ENCODE results near the gene DEF6.
A peak's percentile ranks its signal among the peaks of the same experiment; 100 is the strongest.
"Not testable (repeated sequence)": the region's sequence is repeated elsewhere in the genome, so short reads cannot be mapped to it uniquely, and the experiment has no call there.

The DEF6 gene

DNA sequence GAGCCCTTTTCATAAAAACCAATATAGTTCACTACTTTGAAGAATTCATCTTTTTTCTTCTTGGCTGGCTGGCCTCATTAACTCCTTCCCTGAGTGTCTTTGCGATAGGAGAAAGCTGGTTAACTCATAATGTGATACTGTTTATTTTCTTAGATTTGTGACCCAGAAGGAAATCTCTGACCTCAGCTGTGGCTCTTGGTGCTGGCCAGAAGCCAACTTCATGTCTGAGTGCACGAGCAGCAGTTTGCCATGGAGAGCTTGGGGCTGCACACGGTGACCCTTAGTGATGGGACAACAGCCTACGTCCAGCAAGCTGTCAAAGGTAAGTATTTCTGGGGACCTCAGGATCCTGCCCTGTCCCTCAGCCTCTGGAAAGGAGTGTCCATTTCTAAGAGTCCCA is 16.7 kb upstream of the DEF6 start:
- no peak for DNase-seq

DNA sequence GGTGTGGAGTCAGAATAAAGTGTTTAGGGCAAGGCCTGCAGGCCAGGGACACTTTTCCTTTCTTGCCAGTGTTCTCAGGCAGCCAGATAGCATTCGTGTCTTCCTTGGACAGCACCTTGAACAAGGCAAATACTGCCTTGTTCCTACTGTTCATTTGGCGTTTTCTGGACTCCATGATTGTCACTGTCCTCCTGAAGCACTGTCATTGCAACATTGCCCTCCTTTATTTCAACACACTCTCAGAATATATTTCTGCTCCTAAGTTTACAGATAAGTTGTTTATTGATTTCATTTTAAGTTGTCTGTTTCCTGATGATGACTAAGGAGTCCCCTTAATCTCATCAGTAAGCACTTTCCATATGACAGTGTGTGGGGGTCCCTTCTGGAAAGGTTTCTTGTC is 15.1 kb upstream of the DEF6 start:
- no peak for DNase-seq

- no peak for DNase-seq
Measured at GRCh38 chr6:35283361-35283760, 14.3 kb upstream of the DEF6 start.

GRCh38 chr6:35287671-35288396 is 9.8 kb upstream of the DEF6 start:
- no peak for DNase-seq

- DNase-seq, result no peak
Measured at GRCh38 chr6:35288834-35289233, 8.8 kb upstream of the DEF6 start.

- DNase-seq, result no peak
Measured at GRCh38 chr6:35291491-35291890, 6.1 kb upstream of the DEF6 start.

DNA sequence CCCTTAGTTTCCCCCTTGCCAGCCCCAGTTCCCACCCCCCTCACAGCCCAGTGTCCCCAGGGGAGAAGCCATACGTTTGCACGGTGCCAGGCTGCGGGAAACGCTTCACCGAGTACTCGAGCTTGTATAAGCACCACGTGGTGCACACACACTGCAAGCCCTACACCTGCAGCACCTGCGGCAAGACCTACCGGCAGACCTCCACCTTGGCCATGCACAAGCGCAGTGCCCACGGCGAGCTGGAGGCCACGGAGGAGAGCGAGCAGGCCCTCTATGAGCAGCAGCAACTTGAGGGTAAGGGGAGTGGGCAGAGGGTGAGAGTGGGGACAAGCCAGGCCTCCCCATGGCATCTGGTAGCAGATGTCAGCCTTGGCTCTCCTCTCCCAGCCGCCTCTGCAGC is 5.1 kb upstream of the DEF6 start:
- no peak for DNase-seq

DNA sequence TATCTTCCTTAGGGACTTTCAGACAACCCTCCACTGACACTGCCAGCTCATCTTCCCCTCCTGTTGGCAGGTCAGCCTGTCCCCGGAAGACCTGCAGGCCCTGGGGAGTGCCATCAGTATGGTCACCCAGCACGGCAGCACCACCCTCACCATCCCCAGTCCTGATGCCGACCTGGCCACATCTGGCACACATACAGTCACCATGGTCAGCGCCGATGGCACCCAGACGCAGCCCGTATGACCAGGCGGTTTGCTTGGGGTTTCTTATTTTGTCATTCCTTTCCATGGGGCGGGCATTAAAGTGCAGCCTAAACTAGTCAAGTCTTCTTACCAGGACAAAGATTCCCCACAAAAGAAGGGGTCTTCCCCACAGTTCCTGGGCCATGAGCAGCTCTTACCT is 3.9 kb upstream of the DEF6 start:
- no peak for DNase-seq

DNA sequence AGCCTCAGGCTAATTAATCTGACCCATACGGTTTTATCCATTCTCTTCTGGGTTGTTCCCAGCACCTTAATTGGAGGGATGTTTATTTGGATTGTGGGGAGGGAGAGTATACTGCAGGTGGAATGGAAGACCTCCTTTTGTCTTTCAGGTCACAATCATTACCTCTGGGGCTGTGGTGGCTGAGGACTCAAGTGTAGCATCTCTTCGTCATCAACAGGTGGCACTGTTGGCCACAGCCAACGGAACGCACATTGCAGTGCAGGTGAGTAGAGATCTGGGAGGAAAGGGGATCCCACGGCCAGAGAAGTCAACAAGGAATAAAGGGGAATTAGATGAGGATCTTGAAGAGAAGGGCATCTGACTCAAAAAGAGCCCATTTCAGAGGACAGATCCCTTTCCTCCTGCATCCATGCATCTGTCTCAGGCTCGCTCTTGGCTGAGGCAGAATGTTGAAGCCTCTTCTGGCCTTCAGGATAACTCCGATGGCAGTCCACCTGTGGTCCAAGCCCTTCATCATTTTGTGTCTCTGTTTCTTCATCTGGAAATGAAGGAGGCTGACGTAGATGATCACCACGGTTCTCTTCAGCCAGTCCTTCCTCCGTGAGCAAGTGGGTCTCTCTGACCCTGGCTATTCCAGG is 3.2 kb upstream of the DEF6 start:
- DNase-seq, result peak; percentile 53

GRCh38 chr6:35295036-35295435 is 2.6 kb upstream of the DEF6 start:
- no peak for DNase-seq

DNA sequence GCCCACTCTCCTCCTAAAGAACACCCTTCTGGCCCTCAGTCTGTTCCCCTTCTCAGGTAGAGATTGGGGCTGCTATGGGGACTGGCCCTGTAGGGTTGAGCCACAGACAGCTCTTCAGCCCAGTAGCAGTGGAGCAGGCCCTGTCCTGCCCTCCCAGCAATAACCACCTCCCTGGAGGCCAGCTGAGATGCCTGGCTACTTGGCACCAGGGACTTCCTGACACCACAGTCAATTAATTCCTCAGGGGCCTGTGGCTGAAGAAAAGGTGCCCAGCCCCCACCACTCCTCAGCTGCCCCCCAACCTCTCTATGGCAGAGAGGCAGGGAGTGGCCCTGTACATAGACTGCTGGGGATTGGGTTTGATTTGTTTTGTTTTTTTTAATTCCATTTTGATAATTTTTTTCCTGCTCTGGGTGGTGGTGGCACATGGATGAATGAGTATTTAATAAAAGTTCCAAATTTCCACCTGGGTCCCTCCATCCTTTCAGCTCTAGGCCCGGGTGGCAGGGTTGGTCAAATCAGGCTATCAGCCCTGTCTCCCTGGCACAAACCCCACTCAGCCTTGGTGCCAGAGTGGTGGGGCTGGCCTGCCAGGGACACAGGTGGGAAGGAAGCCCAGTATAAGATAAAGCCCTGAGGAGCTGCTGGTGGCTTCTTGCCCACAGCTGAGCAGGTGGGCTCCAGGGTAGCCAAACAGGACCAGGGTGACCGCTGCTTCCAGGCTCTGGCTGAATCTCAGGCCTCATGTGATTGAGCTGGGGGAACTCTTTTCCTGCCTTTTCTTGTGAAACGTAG is 1.9 kb upstream of the DEF6 start:
- DNase-seq, result no peak

DNA sequence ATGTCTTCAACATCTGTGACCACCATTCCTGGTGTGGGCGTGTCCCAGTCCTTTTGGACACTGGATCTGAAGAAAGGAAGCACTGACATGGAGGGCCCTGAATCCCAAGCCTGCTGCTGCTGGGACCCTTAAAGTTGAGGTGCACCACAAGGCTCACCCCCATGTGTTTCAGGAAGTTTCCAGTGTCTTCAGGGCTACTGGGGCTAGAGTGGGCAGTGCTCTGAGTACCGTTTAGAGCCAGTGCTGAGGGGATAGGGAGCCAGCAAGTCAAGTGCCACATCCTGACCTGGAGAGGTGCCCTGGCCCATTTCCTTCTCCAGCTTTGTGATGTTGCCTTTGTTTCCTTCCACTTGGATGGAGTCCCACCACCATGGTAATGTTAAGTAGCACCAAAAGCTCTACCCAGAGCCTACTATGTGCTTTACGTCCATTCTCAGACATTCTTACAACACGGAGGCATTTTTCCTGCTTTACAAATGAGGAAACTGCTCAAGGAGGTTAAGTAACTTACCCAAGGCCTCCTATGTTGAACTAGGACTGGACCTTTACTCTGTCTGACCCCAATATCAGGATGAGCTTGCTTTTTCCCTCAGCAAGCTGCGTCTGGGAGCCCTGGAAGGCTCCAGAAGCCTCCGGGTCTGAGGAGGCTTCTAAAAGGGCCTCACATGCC is 552 bp upstream of the DEF6 start:
- no peak for DNase-seq

DNA sequence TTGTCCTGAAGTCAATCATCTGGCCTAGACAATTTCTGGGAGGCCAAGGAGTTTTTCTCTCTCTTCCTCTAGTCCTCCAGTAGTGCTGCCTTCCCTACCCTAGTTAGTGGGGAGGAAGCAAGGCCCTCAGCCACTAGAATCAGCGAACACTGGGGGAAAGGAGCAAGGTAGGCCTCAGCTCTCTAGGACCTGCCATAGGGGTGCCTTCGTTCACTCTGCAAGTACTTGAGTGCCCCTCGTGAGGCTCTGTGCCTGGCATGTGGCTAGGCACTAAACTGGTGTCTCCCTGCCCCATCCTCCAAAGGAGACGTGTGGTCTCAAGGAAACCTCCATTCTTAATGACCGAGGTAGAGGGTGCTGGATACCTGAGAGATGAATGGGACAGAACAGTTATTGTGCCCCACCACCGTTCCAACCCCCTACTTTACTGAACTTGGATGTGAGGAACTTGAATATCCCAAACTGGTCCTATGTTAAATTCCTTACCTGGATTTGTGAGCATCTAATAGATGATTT is 1.1 kb downstream of the DEF6 start:
- DNase-seq, result no peak

GRCh38 chr6:35299674-35300073 is 2.1 kb downstream of the DEF6 start:
- DNase-seq, result no peak

GRCh38 chr6:35300848-35301247 is 3.2 kb downstream of the DEF6 start:
- DNase-seq, result peak; percentile 51

DNA sequence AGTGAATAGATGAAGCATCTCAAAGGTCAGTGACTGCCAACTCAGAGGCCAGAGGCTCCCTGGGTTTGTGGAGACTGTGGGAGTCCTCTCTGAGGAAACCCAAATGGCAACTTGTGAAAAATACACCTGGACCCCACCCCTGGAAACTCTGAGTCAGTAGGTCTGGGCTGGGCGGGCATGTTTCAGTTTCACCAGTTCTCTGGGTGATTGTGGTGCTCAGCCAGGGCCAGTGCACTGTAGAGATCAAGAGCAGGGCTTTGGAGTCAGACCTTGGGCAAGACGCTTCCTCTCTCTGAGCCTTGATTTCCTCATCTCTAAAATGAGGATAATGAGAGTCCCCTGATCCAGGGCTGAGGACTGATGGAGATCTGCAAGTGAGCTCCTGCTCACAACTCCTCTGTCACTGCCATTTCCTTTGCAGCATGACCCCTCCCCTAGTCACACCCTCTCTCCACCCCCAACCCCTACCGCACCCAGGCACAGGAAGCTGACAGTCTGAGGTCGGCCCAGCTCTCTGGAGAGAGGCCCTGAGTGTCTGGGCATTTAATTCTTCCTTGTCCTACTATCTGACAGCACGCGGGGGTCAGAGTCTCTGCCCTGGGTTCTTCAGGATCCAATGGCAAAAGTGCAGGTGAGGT is 5.1 kb downstream of the DEF6 start:
- DNase-seq, result peak; percentile 84

DNA sequence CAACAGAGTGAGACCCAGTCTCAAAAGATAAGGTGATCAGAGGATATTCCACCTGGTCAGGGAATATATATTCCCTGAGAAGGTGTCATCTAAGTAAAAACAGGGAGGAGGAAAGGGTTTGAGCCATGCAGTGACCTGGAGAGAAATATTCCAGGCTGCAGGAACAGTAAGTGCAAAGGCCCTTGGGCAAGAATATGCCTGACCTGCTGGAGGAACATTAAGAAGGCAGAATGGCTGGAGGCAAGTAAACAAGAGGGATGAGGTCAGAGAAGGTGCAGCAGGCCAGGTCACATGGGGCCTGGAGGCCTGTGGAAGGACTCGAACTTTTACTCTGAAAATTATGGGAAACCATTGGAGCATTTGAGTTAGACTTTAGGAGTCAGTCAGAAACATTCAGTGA is 6.7 kb downstream of the DEF6 start:
- DNase-seq, result no peak

- DNase-seq, result no peak
Measured at GRCh38 chr6:35305117-35305516, 7.5 kb downstream of the DEF6 start.

- DNase-seq, result not testable (repeated sequence)
Measured at GRCh38 chr6:35307138-35307537, 9.5 kb downstream of the DEF6 start.

DNA sequence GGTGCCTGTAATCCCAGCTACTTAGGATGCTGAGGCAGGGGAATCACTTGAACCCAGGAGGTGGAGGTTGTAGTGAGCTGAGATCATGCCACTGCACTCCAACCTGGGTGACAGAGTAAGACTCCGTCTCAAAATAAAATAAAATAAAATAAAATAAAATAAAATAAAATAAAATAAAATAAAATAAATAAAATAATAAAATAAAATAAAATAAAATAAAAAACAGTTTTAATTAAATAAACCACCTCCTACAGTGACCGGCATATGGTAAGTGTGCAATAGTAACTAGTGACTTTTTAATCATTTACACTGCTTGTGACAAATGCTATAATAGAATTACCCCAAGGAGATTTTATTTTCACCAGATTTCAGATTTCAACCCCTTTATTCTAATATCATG is 10.9 kb downstream of the DEF6 start:
- not testable (repeated sequence) for DNase-seq

DNA sequence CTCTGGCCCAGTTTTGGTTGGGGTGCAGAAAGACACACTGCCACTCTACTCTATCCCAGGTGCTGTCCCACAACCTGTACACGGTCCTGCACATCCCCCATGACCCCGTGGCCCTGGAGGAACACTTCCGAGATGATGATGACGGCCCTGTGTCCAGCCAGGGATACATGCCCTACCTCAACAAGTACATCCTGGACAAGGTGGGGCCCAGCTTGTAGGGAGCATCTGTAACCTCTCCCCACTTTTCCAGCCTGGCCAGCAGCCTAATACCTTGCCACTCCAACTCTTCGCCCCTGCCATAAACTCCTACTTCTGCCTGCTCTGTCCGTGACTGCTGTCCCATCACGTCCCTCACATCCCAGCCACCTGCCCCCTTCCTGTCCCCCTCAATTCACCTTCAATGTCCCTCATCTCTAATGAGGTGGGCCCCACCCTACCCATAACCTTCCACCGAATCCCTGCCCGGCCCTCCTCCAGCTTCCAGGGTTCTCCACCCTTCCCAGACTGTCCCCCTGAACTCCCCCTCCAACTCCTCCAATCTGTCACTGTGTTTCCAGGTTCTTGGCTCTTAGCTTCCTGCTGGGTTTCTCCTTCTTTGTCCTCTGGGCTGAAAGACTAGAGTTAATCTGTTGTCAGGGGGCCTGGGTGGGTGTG is 12.1 kb downstream of the DEF6 start:
- no peak for DNase-seq

DNA sequence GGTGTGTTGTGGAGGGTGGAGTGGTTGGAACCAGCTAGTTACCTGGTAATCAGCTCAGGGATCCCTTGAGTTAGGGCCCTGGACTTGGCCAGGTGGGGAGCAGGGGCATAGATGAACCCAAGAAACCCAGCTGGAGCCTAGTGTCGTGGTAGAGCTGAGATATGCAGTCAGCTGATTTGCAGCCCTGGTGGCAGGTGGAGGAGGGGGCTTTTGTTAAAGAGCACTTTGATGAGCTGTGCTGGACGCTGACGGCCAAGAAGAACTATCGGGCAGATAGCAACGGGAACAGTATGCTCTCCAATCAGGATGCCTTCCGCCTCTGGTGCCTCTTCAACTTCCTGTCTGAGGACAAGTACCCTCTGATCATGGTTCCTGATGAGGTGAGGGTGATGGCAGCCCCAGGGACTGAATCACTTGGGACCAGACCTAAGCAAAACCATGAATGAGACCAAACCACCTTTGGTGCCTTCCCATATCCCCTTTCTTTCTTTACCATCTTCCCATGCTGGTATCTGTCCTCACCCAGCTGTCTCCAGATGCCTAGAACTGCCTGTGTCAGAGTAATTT is 12.7 kb downstream of the DEF6 start:
- DNase-seq, result no peak

Measured in activated CD4-positive, alpha-beta T cell treated with anti-CD3 and anti-CD28 coated beads, Interleukin-2, amount 50 U/mL, for 1 hour (primary cell).